ENCODE results near the gene CABP1.

The CABP1 gene

DNA sequence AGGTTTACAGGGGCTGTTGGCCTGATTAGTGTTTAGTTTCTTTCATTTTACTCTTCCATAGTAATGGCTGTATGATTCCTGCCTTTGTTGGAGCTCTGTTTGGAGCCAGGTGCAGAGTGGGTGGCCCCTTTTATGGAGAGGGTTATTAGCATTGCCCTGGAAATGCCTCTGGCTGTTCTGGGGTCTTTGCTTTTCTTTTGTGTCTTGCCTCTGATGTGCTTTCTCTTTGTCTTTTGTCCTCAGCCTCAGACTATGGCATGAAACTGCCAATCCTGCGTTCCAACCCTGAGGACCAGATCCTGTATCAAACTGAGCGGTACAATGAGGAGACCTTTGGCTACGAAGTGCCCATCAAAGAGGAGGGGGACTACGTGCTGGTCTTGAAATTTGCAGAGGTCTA, 53.4 kb downstream of the CABP1 start:
- Histone ChIP-seq H3K27me3 (ENCODE audit: low read length) (no peaks in the 10 kb centered on the region), H3F3A (ENCODE audit: insufficient read depth) (no peaks in the 10 kb centered on the region), H2AFZ (ENCODE audit: low read depth, low read length, severe bottlenecking) (no peak overlapping the region), H3K9me3 (ENCODE audit: insufficient read depth, low read length) (no peaks in the 10 kb centered on the region), H3K4me2 (ENCODE audit: low read depth, low read length, poor library complexity, severe bottlenecking) (no peak overlapping the region), H3K4me3 (ENCODE audit: insufficient read depth, low read length, poor library complexity, severe bottlenecking) (no peak overlapping the region), H3K9me2 (replicated peaks; ENCODE audit: insufficient read depth, low read length) (no peaks in the 10 kb centered on the region), H3K79me2 (ENCODE audit: insufficient read depth, low read length) (peaks cover 45% of the 10 kb centered on the region), H4K20me1 (ENCODE audit: low read depth, low read length) (no peaks in the 10 kb centered on the region), H3K9ac (ENCODE audit: low read length) (no peak overlapping the region), H3K27ac (ENCODE audit: low read depth, low read length) (no peak overlapping the region), H3K36me3 (ENCODE audit: low read length) (peaks cover 25% of the 10 kb centered on the region; the same call in 1 of the 2 replicates)
- TF ChIP-seq EZH2phosphoT487 (conservative IDR thresholded peaks at IDR 0.05; ENCODE audit: low read length), result no peak
- TF ChIP-seq, protein P1, sequence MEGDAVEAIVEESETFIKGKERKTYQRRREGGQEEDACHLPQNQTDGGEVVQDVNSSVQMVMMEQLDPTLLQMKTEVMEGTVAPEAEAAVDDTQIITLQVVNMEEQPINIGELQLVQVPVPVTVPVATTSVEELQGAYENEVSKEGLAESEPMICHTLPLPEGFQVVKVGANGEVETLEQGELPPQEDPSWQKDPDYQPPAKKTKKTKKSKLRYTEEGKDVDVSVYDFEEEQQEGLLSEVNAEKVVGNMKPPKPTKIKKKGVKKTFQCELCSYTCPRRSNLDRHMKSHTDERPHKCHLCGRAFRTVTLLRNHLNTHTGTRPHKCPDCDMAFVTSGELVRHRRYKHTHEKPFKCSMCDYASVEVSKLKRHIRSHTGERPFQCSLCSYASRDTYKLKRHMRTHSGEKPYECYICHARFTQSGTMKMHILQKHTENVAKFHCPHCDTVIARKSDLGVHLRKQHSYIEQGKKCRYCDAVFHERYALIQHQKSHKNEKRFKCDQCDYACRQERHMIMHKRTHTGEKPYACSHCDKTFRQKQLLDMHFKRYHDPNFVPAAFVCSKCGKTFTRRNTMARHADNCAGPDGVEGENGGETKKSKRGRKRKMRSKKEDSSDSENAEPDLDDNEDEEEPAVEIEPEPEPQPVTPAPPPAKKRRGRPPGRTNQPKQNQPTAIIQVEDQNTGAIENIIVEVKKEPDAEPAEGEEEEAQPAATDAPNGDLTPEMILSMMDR (IDR thresholded peaks at IDR 0.05; ENCODE audit: insufficient read depth, low read length, poor library complexity, severe bottlenecking), result no peak

DNA sequence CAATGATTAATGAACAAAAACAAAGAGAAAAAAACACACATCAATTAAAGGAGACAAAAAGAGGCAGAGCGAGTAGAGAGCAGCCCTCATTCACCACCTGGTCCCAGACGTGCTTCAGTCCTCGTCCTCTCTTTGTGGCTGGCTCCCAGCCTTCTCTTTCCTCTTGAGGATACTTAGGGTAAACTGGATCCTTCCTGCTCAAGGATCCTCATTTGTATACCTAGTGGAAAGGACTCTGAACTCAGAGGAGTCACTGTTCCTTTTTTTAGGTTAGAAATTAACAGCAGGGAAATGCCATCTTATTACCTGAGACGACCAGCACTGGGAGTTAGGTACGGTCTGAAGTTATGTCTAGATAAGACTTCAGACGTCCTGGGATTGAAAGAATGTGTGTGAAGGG, 56.2 kb downstream of the CABP1 start:
- Histone ChIP-seq H3K79me2 (ENCODE audit: insufficient read depth, low read length) (peaks cover 17% of the 10 kb centered on the region), H3F3A (ENCODE audit: insufficient read depth) (no peaks in the 10 kb centered on the region), H3K9ac (ENCODE audit: low read length) (no peak overlapping the region), H4K20me1 (ENCODE audit: low read depth, low read length) (no peaks in the 10 kb centered on the region), H2AFZ (ENCODE audit: low read depth, low read length, severe bottlenecking) (no peak overlapping the region), H3K4me3 (ENCODE audit: insufficient read depth, low read length, poor library complexity, severe bottlenecking) (no peak overlapping the region), H3K27me3 (ENCODE audit: low read length) (no peaks in the 10 kb centered on the region), H3K4me2 (ENCODE audit: low read depth, low read length, poor library complexity, severe bottlenecking) (no peak overlapping the region), H3K9me2 (replicated peaks; ENCODE audit: insufficient read depth, low read length) (no peaks in the 10 kb centered on the region), H3K36me3 (ENCODE audit: low read length) (peaks cover 25% of the 10 kb centered on the region; the same call in 1 of the 2 replicates), H3K27ac (ENCODE audit: low read depth, low read length) (no peak overlapping the region), H3K9me3 (ENCODE audit: insufficient read depth, low read length) (no peaks in the 10 kb centered on the region)
- TF ChIP-seq, protein P1 (IDR thresholded peaks at IDR 0.05; ENCODE audit: insufficient read depth, low read length, poor library complexity, severe bottlenecking), result no peak
- no peak for TF ChIP-seq EZH2phosphoT487 (conservative IDR thresholded peaks at IDR 0.05; ENCODE audit: low read length)

DNA sequence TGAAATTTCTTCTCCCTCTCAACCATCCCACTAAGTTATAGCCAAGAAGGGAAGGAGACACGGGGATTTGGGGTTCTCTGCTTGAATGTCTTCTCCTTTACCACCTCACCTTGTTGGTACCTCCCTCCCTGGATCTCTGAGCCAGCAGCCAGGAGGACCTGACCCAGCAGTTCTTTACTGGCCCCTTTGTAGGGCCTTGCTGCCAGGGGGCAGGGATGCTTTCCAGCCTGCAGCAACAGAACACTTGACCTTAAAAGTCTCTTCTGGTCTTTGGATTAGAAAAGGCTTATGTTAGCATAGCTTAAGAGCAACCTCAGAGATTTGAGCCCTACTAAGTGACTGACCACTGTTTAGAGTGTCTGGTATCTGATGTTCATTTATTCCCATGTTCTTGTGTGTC, 56.9 kb downstream of the CABP1 start:
- peaks cover 10% of the 10 kb centered on the region for H3K79me2 ChIP-seq (ENCODE audit: insufficient read depth, low read length)
- H3K27ac ChIP-seq (ENCODE audit: low read depth, low read length), result no peak overlapping the region
- no peak overlapping the region for H2AFZ ChIP-seq (ENCODE audit: low read depth, low read length, severe bottlenecking)
- no peak overlapping the region for H3K9ac ChIP-seq (ENCODE audit: low read length)
- peaks cover 25% of the 10 kb centered on the region; the same call in 1 of the 2 replicates for H3K36me3 ChIP-seq (ENCODE audit: low read length)
- no peaks in the 10 kb centered on the region for H4K20me1 ChIP-seq (ENCODE audit: low read depth, low read length)
- no peak for TF ChIP-seq EZH2phosphoT487 (conservative IDR thresholded peaks at IDR 0.05; ENCODE audit: low read length)
- TF ChIP-seq, protein P1 (IDR thresholded peaks at IDR 0.05; ENCODE audit: insufficient read depth, low read length, poor library complexity, severe bottlenecking), result no peak
- H3K9me3 ChIP-seq (ENCODE audit: insufficient read depth, low read length), result no peaks in the 10 kb centered on the region
- H3K9me2 ChIP-seq (replicated peaks; ENCODE audit: insufficient read depth, low read length), result no peaks in the 10 kb centered on the region
- H3F3A ChIP-seq (ENCODE audit: insufficient read depth), result no peaks in the 10 kb centered on the region
- H3K27me3 ChIP-seq (ENCODE audit: low read length), result no peaks in the 10 kb centered on the region
- no peak overlapping the region for H3K4me2 ChIP-seq (ENCODE audit: low read depth, low read length, poor library complexity, severe bottlenecking)
- no peak overlapping the region for H3K4me3 ChIP-seq (ENCODE audit: insufficient read depth, low read length, poor library complexity, severe bottlenecking)

Data from SU-DHL-6 (cell line).